ENCODE results near the gene ZDHHC13.

ZDHHC13 gene

GRCh38 chr11:19208959-19209546, 92.1 kb downstream of the ZDHHC13 start:
- peak; percentile 48 for DNase-seq

- DNase-seq = no peak
Observed at GRCh38 chr11:19209617-19210370, 92.8 kb downstream of the ZDHHC13 start.

- no peak for DNase-seq
Observed at GRCh38 chr11:19216021-19216420, 99.1 kb downstream of the ZDHHC13 start.

GRCh38 chr11:19216709-19217374, 99.9 kb downstream of the ZDHHC13 start:
- DNase-seq = no peak

- no peak for DNase-seq
Observed at GRCh38 chr11:19218216-19218615, 101.2 kb downstream of the ZDHHC13 start.

- no peak for DNase-seq
Observed at GRCh38 chr11:19218786-19219460, 102.0 kb downstream of the ZDHHC13 start.

- DNase-seq = no peak
Observed at GRCh38 chr11:19220903-19221724, 104.1 kb downstream of the ZDHHC13 start.

- DNase-seq = no peak
Observed at GRCh38 chr11:19225123-19225522, 108.2 kb downstream of the ZDHHC13 start.

GRCh38 chr11:19225581-19225980, 108.6 kb downstream of the ZDHHC13 start:
- no peak for DNase-seq
